ENCODE measurements around the gene CC2D1B.
"Not testable (repeated sequence)": the region's sequence is repeated elsewhere in the genome, so short reads cannot be mapped to it uniquely, and the experiment has no call there.

The CC2D1B gene, protein sequence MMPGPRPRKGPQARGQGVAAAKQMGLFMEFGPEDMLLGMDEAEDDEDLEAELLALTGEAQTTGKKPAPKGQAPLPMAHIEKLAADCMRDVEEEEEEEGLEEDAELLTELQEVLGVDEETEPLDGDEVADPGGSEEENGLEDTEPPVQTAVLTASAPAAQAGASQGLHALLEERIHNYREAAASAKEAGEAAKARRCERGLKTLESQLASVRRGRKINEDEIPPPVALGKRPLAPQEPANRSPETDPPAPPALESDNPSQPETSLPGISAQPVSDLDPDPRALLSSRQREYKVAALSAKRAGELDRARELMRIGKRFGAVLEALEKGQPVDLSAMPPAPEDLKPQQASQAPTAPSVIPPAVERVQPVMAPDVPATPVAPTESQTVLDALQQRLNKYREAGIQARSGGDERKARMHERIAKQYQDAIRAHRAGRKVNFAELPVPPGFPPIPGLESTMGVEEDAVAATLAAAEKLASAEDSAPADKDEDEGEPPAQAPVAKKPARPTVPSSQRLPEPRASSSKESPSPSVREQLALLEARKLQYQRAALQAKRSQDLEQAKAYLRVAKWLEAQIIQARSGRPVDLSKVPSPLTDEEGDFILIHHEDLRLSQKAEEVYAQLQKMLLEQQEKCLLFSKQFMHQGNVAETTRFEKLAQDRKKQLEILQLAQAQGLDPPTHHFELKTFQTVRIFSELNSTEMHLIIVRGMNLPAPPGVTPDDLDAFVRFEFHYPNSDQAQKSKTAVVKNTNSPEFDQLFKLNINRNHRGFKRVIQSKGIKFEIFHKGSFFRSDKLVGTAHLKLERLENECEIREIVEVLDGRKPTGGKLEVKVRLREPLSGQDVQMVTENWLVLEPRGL

DNA sequence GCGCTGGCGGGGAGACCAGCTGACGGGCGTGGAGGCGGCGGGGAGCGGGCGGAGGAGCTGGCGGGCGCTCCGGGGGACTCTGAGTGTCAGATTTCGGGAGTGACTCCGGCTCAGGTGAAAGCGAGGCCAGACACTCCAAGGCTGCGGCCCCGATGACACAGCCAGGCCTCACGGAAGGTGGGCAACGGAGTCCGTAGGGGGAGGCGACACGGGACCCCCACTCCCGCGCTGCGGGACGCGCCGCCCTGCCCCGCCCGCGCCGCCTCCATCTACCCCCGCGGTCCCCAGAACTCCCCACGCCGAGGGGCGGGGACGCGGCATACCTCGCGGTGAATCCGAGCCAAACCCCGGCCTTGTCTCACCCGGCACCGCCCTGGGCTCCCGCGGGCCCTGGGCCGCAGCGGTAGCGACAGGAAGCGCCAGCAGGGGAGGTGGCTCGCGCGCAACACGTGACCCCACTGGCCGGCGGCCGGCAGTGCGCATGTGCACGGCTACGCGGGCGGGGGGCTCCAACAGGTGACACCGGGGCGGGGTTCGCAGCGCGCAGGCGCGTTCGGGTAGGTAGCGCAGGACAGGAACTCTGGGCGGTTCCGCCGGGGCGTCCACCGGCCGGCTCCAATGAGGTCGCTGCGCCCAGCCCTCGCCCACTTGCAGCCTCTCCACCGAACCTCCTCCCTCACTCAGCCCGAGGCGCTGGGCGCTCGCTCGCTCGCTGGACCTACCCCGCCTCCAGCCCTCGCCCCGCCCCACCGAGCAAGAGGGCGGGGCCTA, at the start of gene CC2D1B:
CC2D1B (minus strand) TSS at position 460 of the 771 bp plus-strand sequence. CDS start 1,585 bp downstream, outside the sequence.
- peak; percentile 94 for DNase-seq

DNA sequence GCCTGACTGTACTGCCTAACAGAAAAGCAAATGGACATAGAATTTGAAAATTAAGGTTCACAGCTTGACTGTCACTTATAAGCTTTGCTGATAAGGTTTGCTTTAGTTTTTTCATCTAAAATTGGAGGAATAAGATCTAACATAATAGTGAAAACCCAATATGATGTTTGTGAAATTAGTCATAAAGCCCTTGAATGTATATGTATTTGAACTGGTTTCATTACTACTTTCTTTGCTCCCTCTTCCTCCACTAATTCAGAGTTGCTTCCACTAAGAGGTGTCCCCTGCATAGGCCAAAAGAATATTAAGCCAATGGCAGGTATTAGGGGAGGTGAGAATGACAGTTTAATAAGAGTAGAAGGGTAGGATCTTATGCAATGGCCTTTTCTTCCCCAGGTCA, 48.9 kb upstream of the CC2D1B start:
- DNase-seq, result no peak

DNA sequence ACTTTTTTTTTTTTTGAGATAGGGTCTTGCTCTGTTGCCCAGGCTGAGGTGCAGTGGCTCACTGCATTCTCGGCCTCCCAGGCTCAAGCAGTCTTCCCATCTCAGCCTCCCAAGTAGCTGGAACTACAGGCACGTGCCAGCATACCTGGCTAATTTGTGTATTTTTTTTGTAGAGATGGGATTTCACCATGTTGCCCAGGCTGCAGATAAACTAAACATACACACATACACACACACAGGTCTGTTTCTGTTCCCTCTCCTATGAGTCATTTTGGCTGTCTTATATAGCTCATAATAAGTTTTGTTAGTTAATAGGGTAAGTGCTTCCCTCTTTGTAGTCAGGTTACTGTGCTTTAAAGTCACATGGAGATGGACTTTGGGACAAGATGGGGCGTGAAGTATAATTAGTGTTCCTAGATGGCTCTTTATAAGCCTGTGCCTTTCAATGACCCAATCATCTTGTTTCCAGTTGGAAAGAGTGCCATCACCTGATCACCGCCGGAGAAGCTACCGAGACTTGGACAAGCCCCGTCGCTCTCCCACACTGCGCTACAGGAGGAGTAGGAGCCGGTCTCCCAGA, 47.5 kb upstream of the CC2D1B start:
- DNase-seq, result no peak

- DNase-seq, result no peak
Observed at GRCh38 chr1:52404975-52405338, 39.0 kb upstream of the CC2D1B start.

DNA sequence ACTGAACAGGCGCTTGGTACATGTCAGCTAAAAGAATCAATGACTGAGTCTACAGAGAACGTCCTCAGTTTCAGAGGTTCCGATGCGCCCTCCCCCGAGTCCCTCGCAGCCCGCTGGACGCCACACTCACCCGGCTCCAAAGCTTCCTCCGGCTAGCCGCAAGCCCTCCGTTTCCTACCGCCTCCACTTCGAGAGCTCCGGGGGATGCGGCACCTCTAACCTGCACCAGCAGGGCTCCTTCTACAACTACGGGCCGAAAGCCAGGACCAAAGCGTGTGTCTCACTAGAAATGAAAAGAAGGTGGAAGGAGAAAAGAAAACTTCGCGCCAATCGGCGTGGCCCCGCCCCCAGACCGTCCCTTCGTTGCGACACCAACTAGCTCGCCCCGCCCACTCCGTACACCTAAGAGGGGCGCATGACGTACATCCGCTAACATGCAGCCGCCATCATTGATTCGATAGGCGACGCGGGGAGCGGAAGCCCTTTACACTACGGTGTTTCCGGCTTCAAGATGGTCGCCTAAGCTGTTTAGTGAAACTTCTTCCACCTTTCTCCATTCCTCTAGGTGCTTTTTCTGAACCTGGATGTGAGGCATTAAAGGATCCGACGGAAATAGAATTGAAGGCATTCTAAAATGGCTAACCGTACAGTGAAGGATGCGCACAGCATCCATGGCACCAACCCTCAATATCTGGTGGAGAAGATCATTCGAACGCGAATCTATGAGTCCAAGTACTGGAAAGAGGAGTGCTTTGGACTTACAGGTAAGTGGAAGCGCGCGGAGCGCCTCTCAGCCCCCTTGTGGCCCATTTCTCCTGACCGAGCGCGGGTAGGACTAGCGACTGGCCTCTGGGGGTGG, 38.3 kb upstream of the CC2D1B start, which contains the start of the genes ORC1 and PRPF38A:
ORC1 (minus strand) TSS at position 308 of the 859 bp plus-strand sequence. CDS start 2,200 bp downstream, outside the sequence.
PRPF38A (plus strand) TSS at position 487 of the 859 bp plus-strand sequence; CDS start at position 635, 148 bp downstream.
- DNase-seq, result peak; percentile 88

GRCh38 chr1:52403566-52404115, 37.6 kb upstream of the CC2D1B start:
- DNase-seq, result peak; percentile 31

DNA sequence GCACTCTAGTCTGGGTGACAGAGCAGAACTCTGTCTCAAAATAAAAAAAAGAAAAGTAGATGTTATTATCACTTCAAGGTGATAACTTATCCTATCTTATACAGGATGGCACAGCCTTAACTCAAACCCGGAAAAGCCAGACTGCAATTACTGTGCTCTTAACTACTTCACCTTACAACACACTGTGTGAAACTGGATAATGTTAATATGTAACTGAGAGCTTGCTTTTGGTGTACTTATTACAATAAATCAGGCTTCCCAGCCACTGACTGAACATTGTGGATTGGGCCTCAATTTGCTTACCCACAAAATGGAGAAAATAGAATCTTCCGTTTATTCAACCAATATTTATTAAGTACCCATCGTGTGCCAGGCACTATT, 36.8 kb upstream of the CC2D1B start:
- no peak for DNase-seq

DNA sequence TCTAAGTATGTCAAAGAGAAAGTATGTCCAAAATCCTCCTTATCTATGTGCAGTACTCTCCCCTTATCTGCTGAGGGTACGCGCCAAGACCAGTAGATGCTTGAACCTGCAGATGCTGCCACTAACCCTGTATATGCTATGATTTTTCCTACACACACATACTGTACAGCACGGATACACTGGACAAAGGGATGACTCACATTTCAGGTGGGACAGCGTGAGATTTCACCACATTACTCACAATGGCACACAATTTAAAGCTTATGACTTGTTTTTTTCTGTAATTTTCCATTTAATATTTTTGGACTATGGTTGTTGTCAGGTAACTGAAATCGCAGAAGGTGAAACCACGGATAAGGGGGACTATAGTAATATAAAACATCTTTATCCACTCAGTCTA, 34.1 kb upstream of the CC2D1B start:
- DNase-seq, result no peak

- no peak for DNase-seq
Observed at GRCh38 chr1:52399629-52400028, 33.6 kb upstream of the CC2D1B start.

GRCh38 chr1:52393174-52393573, 27.2 kb upstream of the CC2D1B start:
- DNase-seq, result no peak

DNA sequence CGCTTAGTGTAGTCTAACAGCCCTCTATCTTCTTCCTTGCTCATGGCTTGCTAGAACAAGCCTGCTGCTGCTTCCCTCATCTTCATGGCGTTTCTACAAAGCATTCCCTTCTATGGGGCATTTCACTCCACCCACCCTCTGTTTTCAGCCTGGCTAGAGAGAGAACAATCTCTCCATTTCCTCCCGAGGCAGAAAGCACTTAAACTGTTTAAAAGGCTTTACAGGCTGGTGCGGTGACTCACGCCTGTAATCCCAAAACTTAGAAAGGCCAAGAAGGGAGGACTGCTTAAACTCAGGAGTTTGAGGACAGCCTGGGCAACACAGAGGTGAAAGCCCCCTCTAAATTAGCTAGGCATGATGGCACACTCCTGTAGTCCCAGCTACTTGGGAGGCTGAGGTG, 20.5 kb upstream of the CC2D1B start:
- DNase-seq, result no peak

GRCh38 chr1:52385376-52385775, 19.4 kb upstream of the CC2D1B start:
- no peak for DNase-seq

GRCh38 chr1:52369851-52370250, 3.8 kb upstream of the CC2D1B start:
- DNase-seq, result not testable (repeated sequence)

DNA sequence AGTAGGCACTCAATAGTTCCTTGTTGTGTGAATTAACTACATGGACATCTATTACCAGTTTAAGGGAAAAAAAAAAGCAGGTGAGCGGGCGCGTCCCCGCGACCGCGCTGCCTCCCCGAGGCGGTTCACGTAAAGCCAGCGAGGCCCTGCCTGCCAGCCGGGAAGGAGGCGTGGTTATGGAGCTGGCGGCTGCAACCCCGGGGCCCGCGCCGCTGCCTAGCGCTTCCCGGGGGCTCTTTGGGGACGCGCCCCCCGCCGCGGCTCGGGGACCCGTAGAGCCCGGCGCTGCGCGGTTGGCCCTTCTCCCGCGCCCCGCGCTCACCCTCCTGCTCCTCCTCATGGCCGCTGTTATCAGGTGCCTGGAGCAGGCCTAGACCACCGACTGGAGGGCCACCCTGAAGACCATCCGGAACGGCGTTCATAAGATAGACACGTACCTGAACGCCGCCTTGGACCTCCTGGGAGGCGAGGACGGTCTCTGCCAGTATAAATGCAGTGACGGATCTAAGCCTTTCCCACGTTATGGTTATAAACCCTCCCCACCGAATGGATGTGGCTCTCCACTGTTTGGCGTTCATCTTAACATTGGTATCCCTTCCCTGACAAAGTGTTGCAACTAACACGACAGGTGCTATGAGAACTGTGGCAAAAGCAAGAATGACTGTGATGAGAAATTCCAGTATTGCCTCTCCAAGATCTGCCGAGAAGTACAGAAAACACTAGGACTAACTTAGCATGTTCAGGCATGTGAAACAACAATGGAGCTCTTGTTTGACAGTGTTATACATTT, 2.6 kb upstream of the CC2D1B start:
- peak; percentile 21 for DNase-seq

DNA sequence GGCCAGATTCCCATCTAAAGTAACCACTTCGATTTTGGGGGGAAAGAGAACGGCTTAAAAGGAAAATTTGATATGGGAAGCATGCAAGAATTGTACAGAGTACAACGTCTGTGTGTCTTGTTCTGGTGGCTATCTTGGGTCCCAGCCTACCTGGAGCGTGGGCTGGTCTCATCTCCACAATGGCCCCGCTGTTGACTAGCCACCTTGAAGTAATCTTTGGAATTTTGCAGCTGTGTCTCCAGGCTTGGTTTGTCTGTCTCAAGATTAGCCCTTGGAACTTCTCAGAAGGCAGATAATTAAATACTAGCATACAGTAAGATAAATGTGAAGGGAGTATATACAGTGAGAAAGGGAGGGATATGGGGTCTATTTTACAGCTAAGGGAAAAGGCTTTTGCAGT, 1.3 kb upstream of the CC2D1B start:
- DNase-seq, result no peak

DNA sequence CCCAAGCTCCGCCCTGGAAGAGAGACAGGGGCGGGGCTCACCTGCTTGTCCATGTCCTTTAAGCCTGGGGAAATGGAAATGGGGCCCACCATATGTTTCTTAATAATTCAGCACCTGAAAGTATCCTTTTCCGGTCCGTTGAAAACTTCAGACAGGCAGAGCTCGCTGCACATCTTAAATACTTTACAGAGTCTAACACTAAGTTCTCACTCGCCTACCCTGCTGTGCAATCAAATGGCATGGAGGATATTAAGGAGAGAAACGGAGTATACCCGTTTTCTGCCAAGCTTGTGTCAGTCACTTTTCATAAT, 467 bp upstream of the CC2D1B start:
- DNase-seq, result no peak

GRCh38 chr1:52365071-52365745, 797 bp downstream of the CC2D1B start:
- no peak for DNase-seq

- DNase-seq, result no peak
Observed at GRCh38 chr1:52364235-52364839, 1.7 kb downstream of the CC2D1B start.

DNA sequence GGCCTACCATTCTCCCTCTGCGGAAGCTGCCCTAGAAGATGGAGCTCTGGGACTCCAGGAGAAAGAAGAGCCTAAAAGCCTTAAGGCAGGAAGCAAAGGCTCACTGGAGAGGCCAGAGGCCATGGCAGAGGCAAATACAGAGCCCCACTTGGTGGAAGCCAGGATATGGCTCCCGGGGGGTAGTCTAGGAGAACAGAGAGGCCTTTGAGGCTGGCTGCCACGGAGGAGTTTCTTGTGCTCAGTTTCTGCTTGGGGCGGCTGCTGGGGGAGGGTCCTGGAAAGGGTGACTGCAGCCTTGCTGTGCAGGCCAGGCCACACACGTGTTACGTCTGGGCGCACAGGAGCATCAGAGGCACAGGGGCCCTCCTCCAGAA, 5.4 kb downstream of the CC2D1B start:
- DNase-seq, result no peak

Measured in SHP77 treated with DMSO at 0.1 percent for 48 hours (cell line).